Measurements from ENCODE around the gene PTCH1. TPM values are rescaled to one million over a fixed set of nuclear protein-coding genes. Genes with fewer than 3 reads are reported as not detected.
A peak's percentile ranks its signal among the peaks of the same experiment; 100 is the strongest.

The PTCH1 gene
- total and polyA plus RNA-seq, 2 experiments from 2014 or later = 21.4 to 34.1 TPM

DNA sequence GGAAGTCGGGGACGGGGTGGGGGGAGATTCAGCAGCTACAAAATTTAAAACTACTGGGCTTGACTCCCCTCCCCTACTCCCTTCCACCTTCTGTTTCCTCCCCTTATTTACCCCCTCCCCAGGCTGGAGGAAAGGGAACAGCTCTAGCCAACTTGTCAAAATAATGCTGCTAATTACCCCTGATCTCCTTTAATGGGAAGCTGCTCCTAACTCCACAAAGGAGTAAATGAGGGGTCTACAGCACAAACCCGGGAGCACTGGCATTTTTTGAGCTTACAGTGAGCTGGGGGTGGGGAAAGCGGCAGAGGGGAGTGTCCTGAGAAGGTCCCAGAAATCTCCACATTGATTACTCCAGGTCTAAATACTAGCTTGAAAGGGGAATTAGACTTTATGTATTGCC, 3.1 kb downstream of the PTCH1 start:
- ATAC-seq (no peak), DNase-seq (ENCODE audit: low spot score) (peak; percentile 45)
- Histone ChIP-seq H3K4me3 (peak overlapping the region; percentile 87), H3K4me2 (peak overlapping the region; percentile 88), H2AFZ (no peak overlapping the region), H4K20me1 (replicated peaks; ENCODE audit: insufficient read depth) (no peaks in the 10 kb centered on the region), H3K27me3 (ENCODE audit: insufficient read depth) (peaks cover 59% of the 10 kb centered on the region), H3K9me2 (ENCODE audit: insufficient read depth) (no peaks in the 10 kb centered on the region), H3K4me1 (ENCODE audit: insufficient read depth) (peaks cover 36% of the 10 kb centered on the region), H3F3A (replicated peaks; ENCODE audit: low read depth) (peaks cover 24% of the 10 kb centered on the region), H3K79me2 (replicated peaks; ENCODE audit: insufficient read depth) (peaks cover 10% of the 10 kb centered on the region; the same call in 1 of the 2 replicates), H3K36me3 (ENCODE audit: insufficient read depth) (no peaks in the 10 kb centered on the region), H3K27ac (ENCODE audit: low read depth) (no peak overlapping the region)
- Mint-ChIP-seq H3K27ac (no peak overlapping the region), H3K4me3 (peak overlapping the region; percentile 40), H3K27me3 (ENCODE audit: insufficient read depth, low read depth, poor library complexity) (peaks cover 81% of the 10 kb centered on the region), H3K36me3 (ENCODE audit: low read depth) (peaks cover 1% of the 10 kb centered on the region; the same call in 2 of the 3 replicates), H3K4me1 (peaks cover 52% of the 10 kb centered on the region), H3K9me3 (peaks cover 1% of the 10 kb centered on the region; the same call in 1 of the 3 replicates)
- TF ChIP-seq STAT1 (IDR thresholded peaks at IDR 0.05; ENCODE audit: unreplicated experiment) (no peak), POLR2AphosphoS5 (IDR thresholded peaks at IDR 0.05; ENCODE audit: low read depth) (no peak), NANOG (IDR thresholded peaks at IDR 0.05; ENCODE audit: borderline replicate concordance) (no peak)

DNA sequence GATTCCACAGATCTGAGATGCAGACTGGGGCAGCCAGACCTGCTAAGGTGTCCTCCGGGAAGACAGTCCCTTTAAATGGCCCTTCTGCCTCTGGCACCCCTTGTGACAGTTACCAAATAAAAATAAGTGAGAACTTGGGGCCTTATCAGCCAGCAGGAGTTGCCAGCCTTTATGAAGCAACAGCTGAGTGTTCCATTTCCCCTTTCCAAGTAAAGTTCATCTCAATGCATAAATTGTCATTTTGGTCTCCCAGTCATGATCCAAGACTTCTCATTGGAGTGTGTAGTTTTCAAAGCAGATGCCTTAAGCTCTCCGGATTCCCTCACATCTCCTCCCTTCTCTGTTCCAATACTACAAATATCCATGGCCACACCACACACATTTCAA, 4.1 kb downstream of the PTCH1 start:
- H3K27me3 ChIP-seq (ENCODE audit: insufficient read depth) = peaks cover 49% of the 10 kb centered on the region
- H3K4me2 ChIP-seq = peak overlapping the region; percentile 88
- H3K36me3 Mint-ChIP-seq (ENCODE audit: low read depth) = no peaks in the 10 kb centered on the region; the same call in 2 of the 3 replicates
- H3K27ac Mint-ChIP-seq = no peak overlapping the region
- peaks cover 24% of the 10 kb centered on the region for H3F3A ChIP-seq (replicated peaks; ENCODE audit: low read depth)
- no peaks in the 10 kb centered on the region for H3K36me3 ChIP-seq (ENCODE audit: insufficient read depth)
- H3K4me3 ChIP-seq = peak overlapping the region; percentile 87
- ATAC-seq = no peak
- H3K4me1 Mint-ChIP-seq = peaks cover 52% of the 10 kb centered on the region
- no peaks in the 10 kb centered on the region; the same call in 2 of the 3 replicates for H3K9me3 Mint-ChIP-seq
- DNase-seq (ENCODE audit: low spot score) = no peak
- H3K27me3 Mint-ChIP-seq (ENCODE audit: insufficient read depth, low read depth, poor library complexity) = peaks cover 73% of the 10 kb centered on the region
- no peak overlapping the region for H3K27ac ChIP-seq (ENCODE audit: low read depth)
- H3K4me3 Mint-ChIP-seq = peak overlapping the region; percentile 87
- TF ChIP-seq, protein P1, sequence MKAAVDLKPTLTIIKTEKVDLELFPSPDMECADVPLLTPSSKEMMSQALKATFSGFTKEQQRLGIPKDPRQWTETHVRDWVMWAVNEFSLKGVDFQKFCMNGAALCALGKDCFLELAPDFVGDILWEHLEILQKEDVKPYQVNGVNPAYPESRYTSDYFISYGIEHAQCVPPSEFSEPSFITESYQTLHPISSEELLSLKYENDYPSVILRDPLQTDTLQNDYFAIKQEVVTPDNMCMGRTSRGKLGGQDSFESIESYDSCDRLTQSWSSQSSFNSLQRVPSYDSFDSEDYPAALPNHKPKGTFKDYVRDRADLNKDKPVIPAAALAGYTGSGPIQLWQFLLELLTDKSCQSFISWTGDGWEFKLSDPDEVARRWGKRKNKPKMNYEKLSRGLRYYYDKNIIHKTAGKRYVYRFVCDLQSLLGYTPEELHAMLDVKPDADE (IDR thresholded peaks at IDR 0.05) = no peak
- TF ChIP-seq ZNF114 (CRISPR knock-in tag; IDR thresholded peaks at IDR 0.05) (no peak), EZH2 (IDR thresholded peaks at IDR 0.05; ENCODE audit: low read depth, unreplicated experiment) (no peak), ZNF331 (CRISPR knock-in tag; IDR thresholded peaks at IDR 0.05; ENCODE audit: low read depth) (no peak), EZH2phosphoT487 (IDR thresholded peaks at IDR 0.05; ENCODE audit: unreplicated experiment) (no peak), POLR2AphosphoS5 (IDR thresholded peaks at IDR 0.05; ENCODE audit: low read depth) (no peak)
- TF ChIP-seq, protein P2, sequence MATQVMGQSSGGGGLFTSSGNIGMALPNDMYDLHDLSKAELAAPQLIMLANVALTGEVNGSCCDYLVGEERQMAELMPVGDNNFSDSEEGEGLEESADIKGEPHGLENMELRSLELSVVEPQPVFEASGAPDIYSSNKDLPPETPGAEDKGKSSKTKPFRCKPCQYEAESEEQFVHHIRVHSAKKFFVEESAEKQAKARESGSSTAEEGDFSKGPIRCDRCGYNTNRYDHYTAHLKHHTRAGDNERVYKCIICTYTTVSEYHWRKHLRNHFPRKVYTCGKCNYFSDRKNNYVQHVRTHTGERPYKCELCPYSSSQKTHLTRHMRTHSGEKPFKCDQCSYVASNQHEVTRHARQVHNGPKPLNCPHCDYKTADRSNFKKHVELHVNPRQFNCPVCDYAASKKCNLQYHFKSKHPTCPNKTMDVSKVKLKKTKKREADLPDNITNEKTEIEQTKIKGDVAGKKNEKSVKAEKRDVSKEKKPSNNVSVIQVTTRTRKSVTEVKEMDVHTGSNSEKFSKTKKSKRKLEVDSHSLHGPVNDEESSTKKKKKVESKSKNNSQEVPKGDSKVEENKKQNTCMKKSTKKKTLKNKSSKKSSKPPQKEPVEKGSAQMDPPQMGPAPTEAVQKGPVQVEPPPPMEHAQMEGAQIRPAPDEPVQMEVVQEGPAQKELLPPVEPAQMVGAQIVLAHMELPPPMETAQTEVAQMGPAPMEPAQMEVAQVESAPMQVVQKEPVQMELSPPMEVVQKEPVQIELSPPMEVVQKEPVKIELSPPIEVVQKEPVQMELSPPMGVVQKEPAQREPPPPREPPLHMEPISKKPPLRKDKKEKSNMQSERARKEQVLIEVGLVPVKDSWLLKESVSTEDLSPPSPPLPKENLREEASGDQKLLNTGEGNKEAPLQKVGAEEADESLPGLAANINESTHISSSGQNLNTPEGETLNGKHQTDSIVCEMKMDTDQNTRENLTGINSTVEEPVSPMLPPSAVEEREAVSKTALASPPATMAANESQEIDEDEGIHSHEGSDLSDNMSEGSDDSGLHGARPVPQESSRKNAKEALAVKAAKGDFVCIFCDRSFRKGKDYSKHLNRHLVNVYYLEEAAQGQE (IDR thresholded peaks at IDR 0.05; ENCODE audit: unreplicated experiment) = no peak
- H3K9me2 ChIP-seq (ENCODE audit: insufficient read depth) = no peaks in the 10 kb centered on the region
- H3K4me1 ChIP-seq (ENCODE audit: insufficient read depth) = peaks cover 28% of the 10 kb centered on the region
- H3K79me2 ChIP-seq (replicated peaks; ENCODE audit: insufficient read depth) = peaks cover 13% of the 10 kb centered on the region
- H4K20me1 ChIP-seq (replicated peaks; ENCODE audit: insufficient read depth) = no peaks in the 10 kb centered on the region
- no peak overlapping the region for H2AFZ ChIP-seq

All from GM23338 (cell line).